Measurements from ENCODE around the gene LGR4. TPM values are rescaled to one million over a fixed set of nuclear protein-coding genes. Genes with fewer than 3 reads are reported as not detected.

Gene LGR4
- total and polyA plus RNA-seq, 9 of the 15 experiments (the other 6 are each of a cell fraction or from before 2014, with no cell fraction given): 0.94 to 10.1 (median 5.8) TPM

DNA sequence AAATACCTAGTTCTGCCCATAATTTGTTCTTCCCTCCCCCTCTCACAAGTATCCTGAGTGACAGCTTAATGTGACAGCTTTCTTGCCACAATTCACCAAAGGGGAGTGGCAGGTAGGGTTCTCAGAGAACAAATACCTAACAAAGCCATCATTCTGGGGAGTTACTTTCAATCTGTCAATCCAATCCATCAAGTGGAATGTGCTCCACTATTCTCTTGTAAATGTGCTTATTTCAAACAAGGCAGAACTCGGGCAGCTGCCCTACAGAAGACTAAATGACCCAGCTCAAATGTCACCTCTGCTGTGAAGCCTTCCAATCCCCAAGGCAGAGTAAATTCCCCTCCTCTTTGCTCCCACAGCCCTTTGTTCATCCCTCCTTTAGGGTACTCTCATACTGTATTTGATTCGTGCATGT, 27.8 kb downstream of the LGR4 start:
- H3K4me2 ChIP-seq (ENCODE audit: insufficient read depth, low read length): 0 out of 2 replicates have a peak overlapping the region, but pooled peaks have one; percentile 10
- WGBS (ENCODE audit: insufficient coverage, low coverage, missing lambda C conversion rate): 15% methylated on average over 2 of the region's 2 CpGs
- H3K36me3 ChIP-seq (ENCODE audit: control insufficient read depth, insufficient read depth, low read length): no peaks in the 10 kb centered on the region
- DNase-seq (ENCODE audit: extremely low read depth in 1 of 4, low spot score in 3 of 4): peak in 2 of 4 experiments; percentile 25 to 43
- POLR2A ChIA-PET: interaction anchor here (1.2 to 1.3 kb wide), 3 partner anchors 12 to 33 kb away, joined by 3 to 8 read pairs (median 3); no protein-coding TSS in a partner anchor
- peak; percentile 59 for ATAC-seq
- H3K27me3 ChIP-seq (ENCODE audit: control insufficient read depth in 2 of 2, insufficient read depth in 2 of 2, low read length in 2 of 2): no peaks in the 10 kb centered on the region
- CTCF ChIA-PET (ENCODE audit: low intra/inter-chr PET ratio): no interaction called here
- intact Hi-C loops (cut with micrococcal nuclease) (no loop called here), in situ Hi-C loops (cut with MboI) (no loop called here)
- H3K9me1 ChIP-seq (ENCODE audit: control insufficient read depth, insufficient read depth, low read length): no peaks in the 10 kb centered on the region
- H3K27ac ChIP-seq (ENCODE audit: extremely low read depth, low read depth, low read length): 0 out of 3 replicates have a peak overlapping the region, but pooled peaks have one; percentile 11
- H3K9ac ChIP-seq (ENCODE audit: insufficient read depth in 1 of 2, low read depth in 2 of 2, low read length in 2 of 2): peak overlapping the region in 1 of 2 experiments; percentile 49; a peak in 1 of 4 replicates
- H3K4me3 ChIP-seq: no peak overlapping the region
- H4K20me1 ChIP-seq (replicated peaks; ENCODE audit: control insufficient read depth, insufficient read depth, low read length): no peaks in the 10 kb centered on the region
- BruUV-seq (replicated peaks): no TSS peak
- H2AFZ ChIP-seq (ENCODE audit: low read depth, low read length): no peak overlapping the region; the same call in 1 of the 2 replicates
- TF ChIP-seq MCM7 (IDR thresholded peaks at IDR 0.05) (no peak), ZFP36 (IDR thresholded peaks at IDR 0.05; ENCODE audit: low read depth, low read length, partially characterized antibody) (peak; percentile 47), MED1 (CRISPR knock-in tag; IDR thresholded peaks at IDR 0.05; ENCODE audit: borderline replicate concordance) (no peak), KDM5B (IDR thresholded peaks at IDR 0.05; ENCODE audit: insufficient replicate concordance, low read depth, low read length) (no peak), BMI1 (IDR thresholded peaks at IDR 0.05; ENCODE audit: low read length) (no peak), ZNF23 (CRISPR knock-in tag; IDR thresholded peaks at IDR 0.05) (no peak), NEUROD1 (IDR thresholded peaks at IDR 0.05; ENCODE audit: borderline replicate concordance, low read depth, low read length, partially characterized antibody) (no peak), ZNF134 (CRISPR knock-in tag; conservative IDR thresholded peaks at IDR 0.05) (no peak), CREB1 (IDR thresholded peaks at IDR 0.05) (no peak), CREB1 (CRISPR knock-in tag; IDR thresholded peaks at IDR 0.05) (no peak), ZNF280B (CRISPR knock-in tag; IDR thresholded peaks at IDR 0.05) (no peak), MEIS2 (IDR thresholded peaks at IDR 0.05; ENCODE audit: partially characterized antibody) (peak; percentile 83), CCNT2 (IDR thresholded peaks at IDR 0.05; ENCODE audit: borderline replicate concordance, extremely low read depth, insufficient read length, low read depth, low read length) (no peak)
- TF ChIP-seq, protein P1, sequence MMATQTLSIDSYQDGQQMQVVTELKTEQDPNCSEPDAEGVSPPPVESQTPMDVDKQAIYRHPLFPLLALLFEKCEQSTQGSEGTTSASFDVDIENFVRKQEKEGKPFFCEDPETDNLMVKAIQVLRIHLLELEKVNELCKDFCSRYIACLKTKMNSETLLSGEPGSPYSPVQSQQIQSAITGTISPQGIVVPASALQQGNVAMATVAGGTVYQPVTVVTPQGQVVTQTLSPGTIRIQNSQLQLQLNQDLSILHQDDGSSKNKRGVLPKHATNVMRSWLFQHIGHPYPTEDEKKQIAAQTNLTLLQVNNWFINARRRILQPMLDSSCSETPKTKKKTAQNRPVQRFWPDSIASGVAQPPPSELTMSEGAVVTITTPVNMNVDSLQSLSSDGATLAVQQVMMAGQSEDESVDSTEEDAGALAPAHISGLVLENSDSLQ (IDR thresholded peaks at IDR 0.05): peak; percentile 96
- TF ChIP-seq, protein P2, sequence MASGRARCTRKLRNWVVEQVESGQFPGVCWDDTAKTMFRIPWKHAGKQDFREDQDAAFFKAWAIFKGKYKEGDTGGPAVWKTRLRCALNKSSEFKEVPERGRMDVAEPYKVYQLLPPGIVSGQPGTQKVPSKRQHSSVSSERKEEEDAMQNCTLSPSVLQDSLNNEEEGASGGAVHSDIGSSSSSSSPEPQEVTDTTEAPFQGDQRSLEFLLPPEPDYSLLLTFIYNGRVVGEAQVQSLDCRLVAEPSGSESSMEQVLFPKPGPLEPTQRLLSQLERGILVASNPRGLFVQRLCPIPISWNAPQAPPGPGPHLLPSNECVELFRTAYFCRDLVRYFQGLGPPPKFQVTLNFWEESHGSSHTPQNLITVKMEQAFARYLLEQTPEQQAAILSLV (tag; IDR thresholded peaks at IDR 0.05): no peak
- TF ChIP-seq, protein P3, sequence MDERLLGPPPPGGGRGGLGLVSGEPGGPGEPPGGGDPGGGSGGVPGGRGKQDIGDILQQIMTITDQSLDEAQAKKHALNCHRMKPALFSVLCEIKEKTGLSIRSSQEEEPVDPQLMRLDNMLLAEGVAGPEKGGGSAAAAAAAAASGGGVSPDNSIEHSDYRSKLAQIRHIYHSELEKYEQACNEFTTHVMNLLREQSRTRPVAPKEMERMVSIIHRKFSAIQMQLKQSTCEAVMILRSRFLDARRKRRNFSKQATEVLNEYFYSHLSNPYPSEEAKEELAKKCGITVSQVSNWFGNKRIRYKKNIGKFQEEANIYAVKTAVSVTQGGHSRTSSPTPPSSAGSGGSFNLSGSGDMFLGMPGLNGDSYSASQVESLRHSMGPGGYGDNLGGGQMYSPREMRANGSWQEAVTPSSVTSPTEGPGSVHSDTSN (CRISPR knock-in tag; IDR thresholded peaks at IDR 0.05; ENCODE audit: low read depth): peak; percentile 59; the same call in 1 of the 2 replicates
- TF ChIP-seq, protein P3 (tag; conservative IDR thresholded peaks at IDR 0.05; ENCODE audit: low read depth): peak; percentile 86
- H3K79me2 ChIP-seq (ENCODE audit: control insufficient read depth, insufficient read depth, low read length): peaks cover 2% of the 10 kb centered on the region; the same call in 1 of the 3 replicates
- FAIRE-seq: no peak
- H3K9me3 ChIP-seq (replicated peaks; ENCODE audit: control insufficient read depth, insufficient read depth, low read depth, low read length): no peaks in the 10 kb centered on the region
- peaks cover 3 to 8% of the 10 kb centered on the region in 2 experiments; a peak in 3 of 5 replicates for H3K4me1 ChIP-seq (replicated peaks in 1 of 2; ENCODE audit: control insufficient read depth in 2 of 2, insufficient read depth in 2 of 2, low read length in 2 of 2)
